ENCODE measurements around the gene HIGD2A.

The HIGD2A gene

GRCh38 chr5:176408590-176408989 is 20.0 kb downstream of the HIGD2A start:
- DNase-seq (ENCODE audit: low read depth, low spot score), result no peak
- Histone ChIP-seq H3K27ac (ENCODE audit: low read length) (no peak overlapping the region), H3K9me3 (ENCODE audit: control insufficient read depth, insufficient read depth, low read length) (no peaks in the 10 kb centered on the region), H3K4me1 (ENCODE audit: control insufficient read depth, insufficient read depth, low read length) (no peaks in the 10 kb centered on the region), H3K36me3 (ENCODE audit: control insufficient read depth, insufficient read depth, low read length) (no peaks in the 10 kb centered on the region), H3K4me3 (ENCODE audit: low read length) (no peak overlapping the region), H3K27me3 (ENCODE audit: control insufficient read depth, insufficient read depth, low read length) (no peaks in the 10 kb centered on the region)
- no CpG with 5 or more reads among the region's 5 CpGs for WGBS (ENCODE audit: insufficient coverage, insufficient read length)

GRCh38 chr5:176409765-176410164 is 21.2 kb downstream of the HIGD2A start:
- Histone ChIP-seq H3K27ac (ENCODE audit: low read length) (no peak overlapping the region), H3K4me1 (ENCODE audit: control insufficient read depth, insufficient read depth, low read length) (no peaks in the 10 kb centered on the region), H3K4me3 (ENCODE audit: low read length) (no peak overlapping the region), H3K9me3 (ENCODE audit: control insufficient read depth, insufficient read depth, low read length) (no peaks in the 10 kb centered on the region), H3K27me3 (ENCODE audit: control insufficient read depth, insufficient read depth, low read length) (no peaks in the 10 kb centered on the region), H3K36me3 (ENCODE audit: control insufficient read depth, insufficient read depth, low read length) (no peaks in the 10 kb centered on the region)
- DNase-seq (ENCODE audit: low read depth, low spot score), result no peak
- whole genome bisulfite sequencing (ENCODE audit: insufficient coverage, insufficient read length), result no CpG with 5 or more reads among the region's 4 CpGs

GRCh38 chr5:176410486-176411180 is 22.1 kb downstream of the HIGD2A start:
- Histone ChIP-seq H3K4me3 (ENCODE audit: low read length) (no peak overlapping the region), H3K4me1 (ENCODE audit: control insufficient read depth, insufficient read depth, low read length) (no peaks in the 10 kb centered on the region), H3K36me3 (ENCODE audit: control insufficient read depth, insufficient read depth, low read length) (no peaks in the 10 kb centered on the region), H3K9me3 (ENCODE audit: control insufficient read depth, insufficient read depth, low read length) (no peaks in the 10 kb centered on the region), H3K27ac (ENCODE audit: low read length) (no peak overlapping the region), H3K27me3 (ENCODE audit: control insufficient read depth, insufficient read depth, low read length) (no peaks in the 10 kb centered on the region)
- no CpG with 5 or more reads among the region's 5 CpGs for WGBS (ENCODE audit: insufficient coverage, insufficient read length)
- no peak for DNase-seq (ENCODE audit: low read depth, low spot score)

- no CpG with 5 or more reads among the region's 10 CpGs for WGBS (ENCODE audit: insufficient coverage, insufficient read length)
- H3K27me3 ChIP-seq (ENCODE audit: control insufficient read depth, insufficient read depth, low read length), result no peaks in the 10 kb centered on the region
- H3K4me1 ChIP-seq (ENCODE audit: control insufficient read depth, insufficient read depth, low read length), result no peaks in the 10 kb centered on the region
- H3K27ac ChIP-seq (ENCODE audit: low read length), result no peak overlapping the region
- no peaks in the 10 kb centered on the region for H3K9me3 ChIP-seq (ENCODE audit: control insufficient read depth, insufficient read depth, low read length)
- no peaks in the 10 kb centered on the region for H3K36me3 ChIP-seq (ENCODE audit: control insufficient read depth, insufficient read depth, low read length)
- no peak for DNase-seq (ENCODE audit: low read depth, low spot score)
- H3K4me3 ChIP-seq (ENCODE audit: low read length), result no peak overlapping the region
Measured at GRCh38 chr5:176412517-176413254, 24.1 kb downstream of the HIGD2A start.

GRCh38 chr5:176413255-176413565 is 24.7 kb downstream of the HIGD2A start:
- Histone ChIP-seq H3K4me1 (ENCODE audit: control insufficient read depth, insufficient read depth, low read length) (no peaks in the 10 kb centered on the region), H3K9me3 (ENCODE audit: control insufficient read depth, insufficient read depth, low read length) (no peaks in the 10 kb centered on the region), H3K27me3 (ENCODE audit: control insufficient read depth, insufficient read depth, low read length) (no peaks in the 10 kb centered on the region), H3K4me3 (ENCODE audit: low read length) (no peak overlapping the region), H3K27ac (ENCODE audit: low read length) (no peak overlapping the region), H3K36me3 (ENCODE audit: control insufficient read depth, insufficient read depth, low read length) (no peaks in the 10 kb centered on the region)
- no peak for DNase-seq (ENCODE audit: low read depth, low spot score)
- WGBS (ENCODE audit: insufficient coverage, insufficient read length), result no CpG with 5 or more reads among the region's 2 CpGs

- no peaks in the 10 kb centered on the region for H3K9me3 ChIP-seq (ENCODE audit: control insufficient read depth, insufficient read depth, low read length)
- DNase-seq (ENCODE audit: low read depth, low spot score), result no peak
Measured at GRCh38 chr5:176413709-176414191, 25.2 kb downstream of the HIGD2A start.

GRCh38 chr5:176414704-176415103 is 26.2 kb downstream of the HIGD2A start:
- DNase-seq (ENCODE audit: low read depth, low spot score), result no peak
- H3K27ac ChIP-seq (ENCODE audit: low read length), result no peak overlapping the region
- H3K9me3 ChIP-seq (ENCODE audit: control insufficient read depth, insufficient read depth, low read length), result no peaks in the 10 kb centered on the region
- no peaks in the 10 kb centered on the region for H3K36me3 ChIP-seq (ENCODE audit: control insufficient read depth, insufficient read depth, low read length)
- H3K4me1 ChIP-seq (ENCODE audit: control insufficient read depth, insufficient read depth, low read length), result no peaks in the 10 kb centered on the region
- WGBS (ENCODE audit: insufficient coverage, insufficient read length), result no CpG with 5 or more reads among the region's 3 CpGs
- no peak overlapping the region for H3K4me3 ChIP-seq (ENCODE audit: low read length)
- no peaks in the 10 kb centered on the region for H3K27me3 ChIP-seq (ENCODE audit: control insufficient read depth, insufficient read depth, low read length)

More at GRCh38 chr5:176413709-176414191, 25.2 kb downstream of the HIGD2A start:
- no peaks in the 10 kb centered on the region for H3K27me3 ChIP-seq (ENCODE audit: control insufficient read depth, insufficient read depth, low read length)
- no peak overlapping the region for H3K27ac ChIP-seq (ENCODE audit: low read length)
- no peak overlapping the region for H3K4me3 ChIP-seq (ENCODE audit: low read length)
- H3K4me1 ChIP-seq (ENCODE audit: control insufficient read depth, insufficient read depth, low read length), result no peaks in the 10 kb centered on the region
- no CpG with 5 or more reads among the region's 7 CpGs for WGBS (ENCODE audit: insufficient coverage, insufficient read length)
- no peaks in the 10 kb centered on the region for H3K36me3 ChIP-seq (ENCODE audit: control insufficient read depth, insufficient read depth, low read length)

GRCh38 chr5:176415240-176415951 is 26.8 kb downstream of the HIGD2A start:
- Histone ChIP-seq H3K4me3 (ENCODE audit: low read length) (peak overlapping the region; percentile 68; the same call in 1 of the 2 replicates), H3K27ac (ENCODE audit: low read length) (no peak overlapping the region), H3K4me1 (ENCODE audit: control insufficient read depth, insufficient read depth, low read length) (no peaks in the 10 kb centered on the region), H3K9me3 (ENCODE audit: control insufficient read depth, insufficient read depth, low read length) (no peaks in the 10 kb centered on the region), H3K27me3 (ENCODE audit: control insufficient read depth, insufficient read depth, low read length) (no peaks in the 10 kb centered on the region), H3K36me3 (ENCODE audit: control insufficient read depth, insufficient read depth, low read length) (no peaks in the 10 kb centered on the region)
- no peak for DNase-seq (ENCODE audit: low read depth, low spot score)
- WGBS (ENCODE audit: insufficient coverage, insufficient read length), result no CpG with 5 or more reads among the region's 13 CpGs

GRCh38 chr5:176415952-176416924 is 27.7 kb downstream of the HIGD2A start, which contains the start of gene CLTB:
Gene CLTB, minus strand, starts transcription at chr5:176416539. Its CDS starts 176 bp downstream, at chr5:176416363.
- Histone ChIP-seq H3K4me1 (ENCODE audit: control insufficient read depth, insufficient read depth, low read length) (no peaks in the 10 kb centered on the region), H3K27me3 (ENCODE audit: control insufficient read depth, insufficient read depth, low read length) (no peaks in the 10 kb centered on the region), H3K27ac (ENCODE audit: low read length) (no peak within 1 kb of the TSS), H3K9me3 (ENCODE audit: control insufficient read depth, insufficient read depth, low read length) (no peaks in the 10 kb centered on the region), H3K4me3 (ENCODE audit: low read length) (peak within 1 kb of the TSS; percentile 68), H3K36me3 (ENCODE audit: control insufficient read depth, insufficient read depth, low read length) (no peaks in the 10 kb centered on the region)
- peak; percentile 79 for DNase-seq (ENCODE audit: low read depth, low spot score)
- no CpG with 5 or more reads among the region's 107 CpGs for WGBS (ENCODE audit: insufficient coverage, insufficient read length)

Data from iPS DF 6.9 (cell line).